Measurements from ENCODE around the gene IFT122.

- TF ChIP-seq CTCF (conservative IDR thresholded peaks at IDR 0.05; ENCODE audit: low read length), result no peak
- no peak for TF ChIP-seq EZH2phosphoT487 (IDR thresholded peaks at IDR 0.05; ENCODE audit: borderline replicate concordance, low read depth, low read length)
Observed at GRCh38 chr3:129519449-129519848, 79.4 kb downstream of the IFT122 start.
